Measurements from ENCODE around the gene RALGDS. TPM values are rescaled to one million over a fixed set of nuclear protein-coding genes. Genes with fewer than 3 reads are reported as not detected.

Gene RALGDS
- total and polyA plus RNA-seq, 2 donors (not counting 1 experiment from before 2014, with no cell fraction given) = 62.4 to 88.0 TPM

GRCh38 chr9:133056533-133056932, 64.5 kb downstream of the RALGDS start:
- no peak overlapping the region for H3K4me3 Mint-ChIP-seq
- ATAC-seq (ENCODE audit: low read depth) = no peak

More at GRCh38 chr9:133056533-133056932, 64.5 kb downstream of the RALGDS start:
- Histone ChIP-seq H3K79me2 (ENCODE audit: control insufficient read depth, insufficient read depth, low read length) (no peaks in the 10 kb centered on the region), H3K9ac (ENCODE audit: low read length) (no peak overlapping the region), H3K4me2 (replicated peaks; ENCODE audit: low read depth, low read length, poor library complexity, severe bottlenecking) (no peak overlapping the region), H3K27me3 (replicated peaks in 1 of 4; ENCODE audit: control extremely low read depth in 1 of 4, control insufficient read depth in 3 of 4, insufficient read depth in 4 of 4, low read length in 3 of 4) (no peaks in the 10 kb centered on the region), H3K27ac (ENCODE audit: low read length in 2 of 2) (no peak overlapping the region), H2AFZ (ENCODE audit: insufficient read depth, low read depth, low read length, poor library complexity, severe bottlenecking) (no peak overlapping the region), H3K4me1 (ENCODE audit: control insufficient read depth in 2 of 2, insufficient read depth in 2 of 2, low read length in 2 of 2) (peaks cover 9 to 28% of the 10 kb centered on the region in 2 donors), H3K36me3 (replicated peaks in 1 of 2; ENCODE audit: control extremely low read depth in 1 of 2, control insufficient read depth in 1 of 2, extremely low read depth in 1 of 2, insufficient read depth in 2 of 2, low read length in 1 of 2) (peaks cover 0 to 45% of the 10 kb centered on the region in 2 experiments), H4K20me1 (ENCODE audit: control insufficient read depth, insufficient read depth, low read length, poor library complexity, severe bottlenecking) (no peaks in the 10 kb centered on the region), H3K9me3 (ENCODE audit: control extremely low read depth in 1 of 3, control insufficient read depth in 2 of 3, insufficient read depth in 1 of 3, low read length in 2 of 3) (no peaks in the 10 kb centered on the region), H3K4me3 (ENCODE audit: control extremely low read depth in 1 of 5, extremely low read depth in 1 of 5, insufficient read depth in 1 of 5, low read depth in 2 of 5, low read length in 4 of 5) (no peak overlapping the region)
- H3K27ac Mint-ChIP-seq = no peak overlapping the region
- DNase-seq = no peak
- ChIA-PET POLR2A (no interaction called here), CTCF (no interaction called here)
- TF ChIP-seq CTCF (IDR thresholded peaks at IDR 0.05) (no peak), EZH2 (IDR thresholded peaks at IDR 0.05; ENCODE audit: borderline replicate concordance, insufficient read depth, low read depth, low read length, poor library complexity, severe bottlenecking) (no peak)
- intact Hi-C loops (cut with micrococcal nuclease) = no loop called here
- H3K4me1 Mint-ChIP-seq = peaks cover 19% of the 10 kb centered on the region
- 55% methylated on average over 10 of the region's 13 CpGs for WGBS (ENCODE audit: insufficient coverage)
- no peaks in the 10 kb centered on the region for H3K27me3 Mint-ChIP-seq
- H3K9me3 Mint-ChIP-seq (ENCODE audit: insufficient read depth) = no peaks in the 10 kb centered on the region
